ENCODE measurements around the gene TSPAN13.
"Not testable (repeated sequence)": the region's sequence is repeated elsewhere in the genome, so short reads cannot be mapped to it uniquely, and the experiment has no call there.

Gene TSPAN13

DNA sequence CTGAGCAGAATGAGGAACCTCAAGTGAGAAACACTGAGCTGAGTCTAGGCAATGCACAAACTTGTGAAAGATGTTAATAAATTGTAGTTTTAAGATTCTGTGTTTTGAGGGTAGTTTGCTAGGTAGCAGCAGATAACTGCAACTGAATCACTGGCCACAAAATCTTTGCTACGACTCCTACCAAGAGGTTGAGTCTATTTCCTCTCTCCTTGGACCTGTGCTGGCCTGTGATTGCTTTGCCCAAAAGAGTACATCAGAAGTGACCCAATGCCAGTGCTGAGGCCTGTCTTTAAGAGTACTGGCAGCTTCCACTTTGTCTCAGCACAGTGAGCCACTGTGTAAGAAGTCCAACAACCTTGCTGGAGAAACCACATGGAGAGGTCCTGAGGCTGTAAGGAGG is 11.9 kb upstream of the TSPAN13 start:
- DNase-seq, result no peak

DNA sequence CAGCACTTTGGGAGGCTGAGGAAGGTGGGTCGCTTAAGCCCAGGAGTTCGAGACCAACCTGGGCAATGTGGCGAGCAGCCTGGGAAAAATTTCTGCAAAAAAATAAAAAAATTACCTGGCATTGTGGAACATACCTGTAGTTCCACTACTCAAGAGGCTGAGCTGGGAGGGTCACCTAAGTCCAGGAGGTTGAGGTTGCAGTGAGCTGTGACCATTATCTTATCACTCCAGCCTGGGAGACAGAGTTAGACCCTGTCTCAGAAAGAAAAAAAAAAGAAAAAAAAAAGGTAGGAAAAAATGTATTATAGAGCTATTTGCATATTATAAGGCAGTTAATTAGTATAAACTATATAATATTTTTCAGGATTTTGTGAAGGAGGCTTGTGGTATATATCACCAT is 11.0 kb upstream of the TSPAN13 start:
- no peak for DNase-seq

DNA sequence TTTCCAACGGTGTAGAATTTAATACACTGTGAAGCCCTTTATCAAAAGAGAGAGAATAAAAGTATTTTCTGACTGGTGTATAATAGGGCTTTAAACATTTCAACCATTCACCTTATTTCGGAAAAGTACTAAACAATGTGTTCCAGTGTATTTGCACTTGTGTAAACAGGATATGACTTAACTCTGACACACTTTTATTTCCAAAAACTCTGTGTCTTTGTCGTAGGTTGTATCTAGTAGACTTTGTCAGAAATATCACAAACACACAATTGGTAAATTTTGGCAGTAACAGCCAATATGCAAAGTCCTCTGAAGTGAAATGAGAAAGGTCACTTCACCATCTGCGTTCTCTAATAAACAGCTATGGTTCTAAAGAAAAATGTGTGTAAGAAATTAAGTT is 10.3 kb upstream of the TSPAN13 start:
- DNase-seq, result no peak

DNA sequence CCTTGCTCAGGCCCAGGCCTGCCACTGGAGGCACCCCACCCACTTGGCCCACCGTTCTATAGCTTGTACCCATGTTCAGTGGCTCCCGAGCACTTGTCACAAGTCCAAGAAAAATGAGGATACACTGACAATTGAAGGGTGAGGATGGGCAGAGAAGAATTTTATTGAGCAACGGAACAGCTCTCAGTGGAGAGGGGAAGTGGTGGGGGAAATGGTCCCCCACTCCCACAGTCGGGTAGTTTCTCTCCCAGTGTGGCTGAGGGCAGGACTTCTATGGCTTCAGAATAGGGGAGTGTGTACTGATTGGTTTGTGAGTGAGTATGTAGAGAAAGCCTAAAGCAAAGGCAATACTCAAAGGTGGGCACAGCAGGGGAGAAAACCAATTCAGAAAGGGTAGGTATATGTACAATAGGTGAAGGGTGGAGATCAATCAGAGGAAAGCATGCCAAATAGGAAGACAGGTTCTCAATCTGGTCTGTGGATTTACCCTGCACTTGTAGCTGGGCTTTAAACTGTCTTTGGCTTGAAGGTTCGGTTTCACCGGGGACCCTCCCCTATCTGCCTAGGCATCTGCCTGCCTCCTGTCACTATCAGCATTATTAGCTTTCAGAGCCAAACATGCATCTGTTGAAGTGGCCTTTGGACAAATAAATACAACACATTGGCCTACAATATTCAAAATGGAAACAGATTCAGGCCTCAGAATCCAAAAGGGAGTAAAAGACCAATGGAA is 8.9 kb upstream of the TSPAN13 start:
- no peak for DNase-seq

DNA sequence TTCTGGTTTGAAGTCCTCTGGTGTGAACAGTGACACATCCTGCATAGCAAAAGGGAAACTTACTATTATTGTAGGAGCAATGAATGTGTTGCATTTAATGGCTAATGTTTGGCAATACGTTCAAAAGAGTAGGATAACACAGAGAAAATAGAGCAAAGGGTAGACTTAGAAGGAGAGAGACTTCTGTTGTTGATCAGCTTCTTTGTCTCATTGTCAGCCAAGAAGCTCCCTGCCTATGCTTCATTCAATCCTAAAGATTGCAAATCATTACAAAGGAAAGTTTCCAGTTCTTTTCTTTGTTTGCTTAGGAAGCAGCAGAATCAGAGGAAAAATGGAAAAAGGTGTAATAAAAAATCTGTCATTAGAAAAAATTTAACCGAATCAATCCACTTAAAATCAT is 7.9 kb upstream of the TSPAN13 start:
- no peak for DNase-seq

DNA sequence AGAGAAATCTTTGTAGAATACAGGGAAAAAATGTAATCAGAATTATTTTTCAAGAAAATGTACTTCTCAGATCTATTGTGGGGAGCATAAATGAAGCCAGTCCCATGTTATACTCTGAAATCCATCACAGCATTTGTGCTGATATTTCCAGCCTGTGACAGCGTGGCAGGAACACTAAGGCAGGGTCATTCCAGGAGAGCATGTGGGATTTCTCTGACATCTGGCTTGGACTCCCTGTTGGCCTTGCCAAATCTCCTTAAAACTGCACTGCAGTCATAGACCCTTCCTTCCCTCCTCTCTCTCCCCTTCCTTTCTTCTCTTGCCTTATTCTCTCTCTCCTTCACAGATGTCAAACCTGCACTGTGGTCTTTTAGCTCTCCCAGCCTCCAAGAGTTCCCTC is 6.5 kb upstream of the TSPAN13 start:
- DNase-seq, result no peak

DNA sequence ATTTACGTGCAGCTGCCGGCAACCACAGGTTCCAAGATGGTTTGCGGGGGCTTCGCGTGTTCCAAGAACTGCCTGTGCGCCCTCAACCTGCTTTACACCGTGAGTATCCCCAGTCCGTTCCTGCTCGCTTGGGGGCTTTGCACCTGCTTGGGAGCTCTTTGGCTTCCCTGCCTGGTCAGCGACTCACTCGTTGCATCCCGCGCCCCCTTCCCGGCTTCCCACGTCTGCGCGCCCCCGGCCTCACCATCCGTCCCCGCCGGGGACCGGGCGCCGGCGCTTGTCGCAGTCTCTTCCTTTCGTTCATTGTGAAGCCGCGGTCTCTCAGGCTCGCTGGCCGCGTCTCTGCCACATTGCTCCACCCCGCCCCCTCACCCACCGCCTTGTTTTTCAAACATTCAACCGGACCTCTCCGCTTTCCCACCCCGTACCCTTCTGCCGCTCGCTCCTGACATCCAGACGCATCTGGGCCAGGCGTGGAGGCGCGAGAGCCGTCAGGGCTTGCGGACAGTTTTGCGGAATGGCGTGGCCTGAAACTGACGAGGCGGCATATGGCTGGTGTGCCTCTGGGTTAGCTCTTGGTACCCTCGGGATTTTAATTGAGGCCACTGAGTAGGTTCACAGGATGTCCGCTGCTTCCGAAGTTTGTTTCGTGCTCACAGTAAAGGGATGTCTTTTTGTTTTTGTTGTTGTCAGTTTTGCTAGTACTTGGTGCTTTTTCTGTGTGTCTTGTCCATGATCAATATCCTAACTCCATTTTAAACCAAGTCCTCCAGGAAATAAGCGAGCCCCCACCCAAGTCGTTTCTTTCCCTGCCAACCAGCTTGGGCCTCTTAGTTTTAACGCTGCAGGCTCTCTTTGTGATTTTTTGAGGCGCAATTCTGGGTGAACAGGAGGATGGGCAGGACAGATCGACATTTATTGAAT is 639 bp downstream of the TSPAN13 start:
- no peak for DNase-seq

DNA sequence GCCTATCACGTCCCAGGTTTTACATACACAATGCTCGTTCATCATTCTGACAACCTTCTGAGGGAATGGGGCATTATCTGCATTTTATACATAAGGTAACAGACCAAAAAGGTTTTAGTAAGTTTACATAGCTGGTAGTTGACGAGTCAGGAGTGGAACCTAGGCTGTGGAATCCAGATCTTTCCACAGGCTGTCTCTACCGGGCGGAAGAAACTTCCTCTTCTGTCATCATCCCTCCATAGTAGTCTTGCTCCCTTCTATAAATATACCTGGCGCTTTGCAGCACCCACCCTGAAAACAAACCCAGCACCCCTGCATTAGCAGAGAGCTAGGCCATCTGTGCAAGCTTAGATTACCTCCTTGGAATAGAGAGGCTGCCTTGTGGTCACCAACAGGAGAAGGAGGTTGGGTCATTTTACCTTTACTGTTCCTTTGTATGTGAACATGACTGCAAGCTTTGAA is 1.3 kb downstream of the TSPAN13 start:
- DNase-seq, result no peak

DNA sequence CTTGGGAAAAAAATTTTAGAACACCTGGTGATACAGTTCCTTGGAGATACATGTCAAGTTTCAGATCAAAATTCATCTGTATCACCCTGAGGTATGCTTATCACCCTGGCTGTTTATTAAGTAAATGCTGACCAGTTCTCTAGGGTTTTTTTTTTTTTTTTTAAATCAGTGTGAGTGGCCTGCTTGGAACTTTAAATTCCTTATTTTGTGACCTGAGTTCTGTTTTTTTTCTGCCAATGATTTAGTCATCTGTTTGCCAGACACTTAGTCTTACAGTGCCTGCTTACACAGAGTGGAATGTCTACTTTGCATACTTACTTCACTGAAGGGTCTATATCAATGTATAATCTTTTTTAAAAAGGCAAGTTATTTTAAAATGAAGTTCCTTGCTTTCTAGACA is 1.8 kb downstream of the TSPAN13 start:
- DNase-seq, result no peak

DNA sequence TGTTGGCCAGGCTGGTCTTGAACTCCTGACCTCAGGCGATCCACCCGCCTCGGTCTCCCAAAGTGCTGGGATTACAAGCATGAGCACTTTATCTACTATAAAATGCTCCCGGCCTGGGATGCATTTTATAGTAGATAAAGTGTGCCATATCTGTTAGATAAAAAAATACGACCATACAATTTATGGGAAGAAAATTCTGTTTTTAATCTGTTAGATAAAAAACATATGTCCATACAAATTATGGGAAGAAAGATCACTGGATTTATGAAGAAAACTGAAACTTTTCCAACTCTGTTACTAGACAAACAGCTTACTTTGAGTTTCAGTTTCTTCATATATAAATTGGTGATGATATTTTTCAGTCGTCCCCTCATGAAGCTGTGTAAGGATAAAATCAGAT is 4.5 kb downstream of the TSPAN13 start:
- no peak for DNase-seq

DNA sequence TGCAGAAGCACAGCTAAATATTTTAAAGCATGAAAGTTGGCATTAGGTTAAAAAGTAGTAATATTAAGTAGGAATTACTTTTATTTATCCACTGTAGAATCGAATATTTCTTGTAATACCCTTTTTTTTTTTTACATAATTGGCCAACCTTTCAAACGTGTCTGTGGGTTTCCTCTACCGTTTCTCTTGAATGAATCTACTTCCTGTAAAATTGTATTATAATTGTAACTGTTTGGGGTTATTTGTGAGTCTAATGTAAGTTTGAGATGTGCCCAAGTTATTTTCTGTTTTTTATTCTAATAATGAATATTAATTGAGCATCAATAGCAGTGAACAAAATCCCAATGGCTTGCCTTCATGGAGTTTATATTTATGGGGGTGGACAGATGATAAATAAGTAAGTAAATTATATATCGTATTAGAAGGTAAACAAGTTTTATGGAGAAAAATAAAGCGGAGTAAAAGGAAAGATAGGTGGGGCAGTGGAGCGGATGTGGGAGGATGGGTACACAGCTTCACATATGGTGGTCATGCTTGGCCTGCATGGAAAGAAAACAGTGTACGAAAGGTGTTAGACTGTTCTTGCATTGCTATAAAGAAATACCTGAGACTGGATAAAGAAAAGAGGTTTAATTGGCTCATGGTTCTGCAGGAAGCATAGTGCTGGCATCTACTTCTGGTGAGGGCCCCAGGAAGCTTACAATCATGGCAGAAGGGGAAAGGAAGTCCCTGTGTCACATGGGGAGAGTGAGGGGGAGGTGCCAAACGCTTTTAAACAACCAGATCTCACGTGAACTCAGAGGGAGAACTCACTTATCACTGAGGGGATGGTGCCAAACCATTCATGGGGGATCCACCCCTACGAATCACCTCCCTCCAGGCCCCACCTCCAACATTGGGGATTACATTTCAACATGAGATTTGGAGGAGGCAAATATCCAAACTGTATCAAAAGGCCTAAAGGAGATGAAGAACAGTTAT is 5.4 kb downstream of the TSPAN13 start:
- DNase-seq, result no peak

DNA sequence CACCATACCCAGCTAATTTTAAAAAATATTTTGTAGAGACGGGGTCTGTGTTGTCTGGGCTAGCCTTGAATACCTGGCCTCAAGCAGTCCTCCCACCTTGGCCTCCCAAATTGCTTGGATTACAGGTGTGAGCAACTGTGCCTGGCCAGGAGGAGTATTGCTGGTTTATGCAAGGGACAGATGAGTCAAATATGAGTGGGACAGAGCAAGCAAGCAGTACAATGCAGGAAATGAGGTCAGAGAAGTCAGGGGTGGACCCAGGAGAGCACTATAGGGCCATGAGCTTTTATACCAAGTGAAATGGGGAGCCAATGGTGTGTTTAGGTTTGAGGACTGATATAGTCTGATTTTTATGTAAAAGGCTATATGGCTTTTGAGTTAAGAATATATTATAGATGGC is 6.3 kb downstream of the TSPAN13 start:
- DNase-seq, result no peak

DNA sequence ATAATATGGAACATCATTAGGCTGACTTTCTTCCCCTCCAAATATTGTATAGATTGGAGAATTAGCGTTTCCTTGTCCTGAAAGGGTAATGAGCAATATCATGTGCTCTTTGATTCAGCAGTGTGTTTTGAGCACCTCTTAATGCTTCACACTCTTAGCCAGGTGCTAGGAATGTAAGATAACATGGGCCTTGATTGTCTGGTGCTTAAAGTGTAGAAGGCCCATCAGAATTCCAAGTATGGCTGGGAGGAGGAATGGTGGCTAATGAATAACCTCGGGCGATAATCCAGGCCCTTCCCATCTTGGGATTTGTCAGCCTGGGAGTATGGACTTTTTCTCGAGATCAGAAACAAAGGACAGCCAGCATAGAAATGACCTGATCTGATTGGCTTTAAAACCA is 8.6 kb downstream of the TSPAN13 start:
- DNase-seq, result no peak

DNA sequence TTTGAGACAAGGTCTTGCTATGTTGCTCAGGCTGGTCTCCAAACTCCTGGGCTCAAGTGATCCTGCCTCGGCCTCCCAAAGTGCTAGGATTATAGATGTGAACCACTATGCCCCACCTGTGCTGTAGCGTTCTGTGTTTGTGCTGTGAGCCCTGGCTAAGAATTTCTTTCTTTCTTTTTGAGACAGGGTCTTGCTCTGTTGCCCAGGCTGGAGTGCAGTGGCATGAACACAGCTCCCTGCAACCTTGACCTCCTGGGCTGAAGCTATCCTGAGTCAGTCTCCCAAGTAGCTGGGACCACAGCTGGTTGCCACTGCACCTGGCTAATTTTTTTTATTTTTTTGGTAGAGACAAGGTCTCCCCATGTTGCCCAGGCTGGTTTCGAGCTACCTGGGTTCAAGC is 11.4 kb downstream of the TSPAN13 start:
- no peak for DNase-seq

DNA sequence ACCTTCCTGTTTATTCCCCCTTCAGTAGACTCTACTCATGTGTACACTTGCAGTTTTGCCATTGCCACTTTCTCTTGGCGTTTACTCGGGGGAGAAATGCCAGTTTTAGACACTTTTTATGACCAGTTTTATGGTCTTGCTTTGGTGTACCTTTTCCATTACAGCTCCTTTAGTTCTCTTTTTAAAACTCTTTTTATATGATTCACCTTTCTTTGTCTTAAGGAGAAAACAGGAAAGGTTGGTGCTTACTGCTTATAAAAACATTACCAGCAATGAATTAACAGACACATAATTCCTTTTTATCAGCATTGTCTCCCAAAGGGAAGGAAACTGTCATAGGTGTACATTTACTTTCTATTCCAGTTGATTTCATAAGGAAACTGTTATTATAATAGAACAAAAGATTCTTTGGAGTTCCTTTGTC is 11.9 kb downstream of the TSPAN13 start:
- DNase-seq, result no peak

DNA sequence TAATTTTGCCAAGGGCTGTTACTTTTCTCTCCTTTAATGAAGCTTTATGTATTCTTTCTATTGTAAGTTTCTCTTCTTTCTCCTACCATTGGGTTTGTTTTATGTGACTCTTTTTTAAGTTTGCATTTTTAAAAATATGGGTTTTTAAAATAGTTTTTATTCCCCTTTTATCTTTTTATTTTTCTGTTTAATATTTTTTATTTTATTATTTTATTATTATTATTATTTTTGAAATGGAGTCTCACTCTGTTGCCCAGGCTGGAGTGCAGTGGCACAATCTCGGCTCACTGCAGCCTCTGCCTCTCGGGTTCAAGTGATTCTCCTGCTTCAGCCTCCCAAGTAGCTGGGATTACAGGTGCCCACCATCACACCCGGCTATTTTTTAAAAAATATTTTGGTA is 16.4 kb downstream of the TSPAN13 start:
- DNase-seq, result not testable (repeated sequence)

DNA sequence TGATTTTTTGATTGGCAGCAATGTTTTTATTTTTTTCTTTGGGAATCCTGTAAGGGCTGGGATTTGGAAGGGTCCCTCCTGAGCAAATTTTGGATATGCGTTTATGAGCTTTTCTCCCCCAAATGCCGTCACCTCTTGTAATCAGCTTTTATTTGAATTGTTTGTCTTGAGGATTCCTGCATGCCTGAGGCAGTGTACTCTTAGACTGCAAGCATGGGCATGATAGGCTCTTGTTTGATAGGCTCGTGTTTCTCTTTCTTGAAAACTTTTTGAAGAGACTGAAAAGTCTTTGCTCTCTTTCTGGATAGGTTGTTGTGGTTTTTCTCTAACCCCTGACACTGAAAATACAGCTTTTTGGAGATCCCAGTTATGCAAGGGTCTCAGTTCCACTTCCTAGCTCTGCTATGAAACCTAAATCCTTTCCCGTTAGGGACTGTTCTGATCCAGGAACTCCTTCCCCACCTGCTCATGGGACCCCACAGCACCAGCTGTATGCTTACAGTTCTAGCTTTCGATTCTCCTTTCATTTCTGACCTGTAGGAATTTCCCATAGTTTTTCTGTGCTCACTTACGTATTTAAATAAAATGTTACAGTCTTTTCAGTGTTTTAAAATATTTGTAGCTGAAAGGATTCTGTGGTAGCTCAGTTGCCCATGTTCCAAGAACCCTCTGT is 17.2 kb downstream of the TSPAN13 start:
- no peak for DNase-seq

DNA sequence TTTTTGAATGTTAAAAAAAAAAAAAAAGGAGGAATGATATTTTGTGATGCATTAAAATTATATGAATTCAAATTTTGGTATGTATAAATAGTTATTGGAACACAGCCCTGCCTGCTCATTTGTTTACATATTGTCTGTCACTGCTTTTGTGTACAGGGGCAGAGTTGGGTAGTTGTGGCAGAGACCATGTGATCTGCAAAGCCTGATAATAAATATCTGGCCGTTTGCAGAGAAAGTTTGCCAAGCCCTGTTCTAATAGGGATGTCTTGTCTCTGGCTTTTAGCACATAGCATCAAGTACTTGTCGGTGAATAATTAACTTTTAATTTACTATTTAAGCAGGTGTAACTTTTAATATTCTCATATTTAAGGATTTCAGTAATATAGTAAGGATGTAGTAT is 19.8 kb downstream of the TSPAN13 start:
- DNase-seq, result no peak

DNA sequence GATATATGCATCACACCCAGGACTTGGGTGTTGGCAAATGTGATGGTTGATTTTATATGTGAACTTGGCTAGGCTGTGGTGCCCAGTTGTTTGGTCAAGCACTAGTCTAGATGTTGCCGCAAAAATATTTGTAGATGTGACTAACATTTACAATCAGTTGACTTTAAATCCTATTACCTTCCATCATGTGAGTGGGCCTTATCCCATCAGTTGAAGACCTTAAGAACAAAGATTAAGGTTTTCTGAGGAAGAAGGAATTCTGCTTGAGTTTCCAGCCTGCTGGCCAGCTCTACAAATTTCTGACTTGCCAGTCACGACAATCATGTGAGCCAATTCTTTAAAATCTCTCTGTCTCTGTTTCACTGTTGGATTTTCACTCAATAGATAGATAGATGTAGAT is 20.3 kb downstream of the TSPAN13 start:
- DNase-seq, result no peak

DNA sequence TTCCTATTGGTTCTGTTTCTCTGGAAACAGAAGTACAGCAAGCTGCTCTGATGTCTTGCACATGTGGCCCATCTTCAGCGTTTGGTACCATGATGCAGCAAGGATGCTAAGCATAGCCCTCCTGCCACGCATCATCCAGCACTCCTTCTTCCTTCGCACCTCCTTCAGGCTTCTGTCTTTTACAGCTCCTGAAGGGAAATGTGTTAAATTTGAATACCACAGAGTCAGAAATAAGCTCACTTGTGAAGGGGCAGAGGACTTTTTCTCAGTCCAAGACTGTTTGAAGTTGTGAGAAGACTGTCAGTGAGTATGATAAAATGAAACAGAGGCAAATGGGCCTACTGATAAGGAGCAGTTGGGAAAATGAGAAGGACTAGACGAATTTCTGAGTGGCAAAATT is 20.7 kb downstream of the TSPAN13 start:
- DNase-seq, result no peak

DNA sequence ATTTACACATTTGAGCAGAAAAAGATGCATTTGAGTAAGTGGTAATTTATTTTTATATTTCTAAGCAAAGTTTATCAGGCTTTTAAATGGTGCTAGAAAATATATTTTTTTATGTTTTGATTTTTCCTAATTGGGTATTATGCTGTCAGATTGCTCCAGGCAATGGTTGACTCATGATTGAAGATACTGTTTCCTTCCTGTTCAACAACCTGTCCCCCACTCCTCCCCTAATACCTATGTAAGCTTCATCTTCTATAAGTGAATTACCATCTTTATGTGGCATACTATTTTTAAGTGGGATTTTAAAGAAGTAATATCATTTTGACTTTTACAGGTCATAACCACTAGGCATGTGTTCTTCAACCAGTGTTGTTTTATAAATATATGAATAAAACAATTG is 21.4 kb downstream of the TSPAN13 start:
- DNase-seq, result no peak

DNA sequence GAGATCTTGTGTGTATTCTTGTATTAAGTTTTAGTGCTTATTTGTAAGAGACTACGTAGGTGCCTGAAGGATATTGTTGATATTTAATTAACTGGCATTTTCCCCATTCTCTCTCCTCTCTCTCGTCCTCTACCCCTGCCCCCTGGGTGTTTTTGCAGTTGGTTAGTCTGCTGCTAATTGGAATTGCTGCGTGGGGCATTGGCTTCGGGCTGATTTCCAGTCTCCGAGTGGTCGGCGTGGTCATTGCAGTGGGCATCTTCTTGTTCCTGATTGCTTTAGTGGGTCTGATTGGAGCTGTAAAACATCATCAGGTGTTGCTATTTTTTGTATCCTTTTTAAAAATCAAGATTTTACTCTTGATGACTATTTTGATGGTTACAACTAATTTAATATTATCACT is 22.5 kb downstream of the TSPAN13 start:
- DNase-seq, result no peak
